ENCODE data around the gene PLD6.

Gene PLD6

GRCh38 chr17:17223736-17224135 is 17.6 kb upstream of the PLD6 start:
- Histone ChIP-seq H3K4me3 (ENCODE audit: low read depth, low read length) (no peak overlapping the region), H3K36me3 (peaks cover 84% of the 10 kb centered on the region), H3K9me3 (ENCODE audit: severe bottlenecking) (no peaks in the 10 kb centered on the region), H3K27ac (peak overlapping the region; percentile 89), H3K27me3 (ENCODE audit: insufficient read depth, low read depth, severe bottlenecking) (no peaks in the 10 kb centered on the region)
- no peak for DNase-seq
- no peak for TF ChIP-seq CTCF (IDR thresholded peaks at IDR 0.05; ENCODE audit: low read depth, low read length)

- Histone ChIP-seq H3K36me3 (peaks cover 87% of the 10 kb centered on the region), H3K4me3 (ENCODE audit: low read depth, low read length) (no peak overlapping the region), H3K27me3 (ENCODE audit: insufficient read depth, low read depth, severe bottlenecking) (no peaks in the 10 kb centered on the region), H3K9me3 (ENCODE audit: severe bottlenecking) (no peaks in the 10 kb centered on the region), H3K27ac (no peak overlapping the region; the same call in 1 of the 2 replicates)
- TF ChIP-seq CTCF (IDR thresholded peaks at IDR 0.05; ENCODE audit: low read depth, low read length), result no peak
- no peak for DNase-seq
Measured at GRCh38 chr17:17221329-17221728, 15.2 kb upstream of the PLD6 start.

GRCh38 chr17:17220529-17220928 is 14.4 kb upstream of the PLD6 start:
- Histone ChIP-seq H3K36me3 (peaks cover 86% of the 10 kb centered on the region), H3K27ac (no peak overlapping the region; the same call in 1 of the 2 replicates)

GRCh38 chr17:17217995-17218394 is 11.9 kb upstream of the PLD6 start:
- no peak overlapping the region for H3K27ac ChIP-seq
- H3K27me3 ChIP-seq (ENCODE audit: insufficient read depth, low read depth, severe bottlenecking), result no peaks in the 10 kb centered on the region
- no peak for TF ChIP-seq CTCF (IDR thresholded peaks at IDR 0.05; ENCODE audit: low read depth, low read length)
- H3K4me3 ChIP-seq (ENCODE audit: low read depth, low read length), result no peak overlapping the region
- H3K36me3 ChIP-seq, result peaks cover 82% of the 10 kb centered on the region
- DNase-seq, result no peak
- no peaks in the 10 kb centered on the region for H3K9me3 ChIP-seq (ENCODE audit: severe bottlenecking)

More at GRCh38 chr17:17220529-17220928, 14.4 kb upstream of the PLD6 start:
- Histone ChIP-seq H3K27me3 (ENCODE audit: insufficient read depth, low read depth, severe bottlenecking) (no peaks in the 10 kb centered on the region), H3K4me3 (ENCODE audit: low read depth, low read length) (no peak overlapping the region), H3K9me3 (ENCODE audit: severe bottlenecking) (no peaks in the 10 kb centered on the region)
- no peak for DNase-seq
- no peak for TF ChIP-seq CTCF (IDR thresholded peaks at IDR 0.05; ENCODE audit: low read depth, low read length)

GRCh38 chr17:17216776-17217175 is 10.6 kb upstream of the PLD6 start:
- Histone ChIP-seq H3K36me3 (peaks cover 85% of the 10 kb centered on the region), H3K27ac (no peak overlapping the region), H3K27me3 (ENCODE audit: insufficient read depth, low read depth, severe bottlenecking) (no peaks in the 10 kb centered on the region), H3K9me3 (ENCODE audit: severe bottlenecking) (no peaks in the 10 kb centered on the region), H3K4me3 (ENCODE audit: low read depth, low read length) (no peak overlapping the region)
- TF ChIP-seq CTCF (IDR thresholded peaks at IDR 0.05; ENCODE audit: low read depth, low read length), result peak; percentile 23; the same call in 1 of the 2 replicates
- DNase-seq, result no peak

GRCh38 chr17:17216236-17216635 is 10.1 kb upstream of the PLD6 start:
- no peaks in the 10 kb centered on the region for H3K9me3 ChIP-seq (ENCODE audit: severe bottlenecking)
- H3K36me3 ChIP-seq, result peaks cover 81% of the 10 kb centered on the region
- no peak overlapping the region for H3K4me3 ChIP-seq (ENCODE audit: low read depth, low read length)
- DNase-seq, result no peak
- H3K27me3 ChIP-seq (ENCODE audit: insufficient read depth, low read depth, severe bottlenecking), result no peaks in the 10 kb centered on the region
- no peak for TF ChIP-seq CTCF (IDR thresholded peaks at IDR 0.05; ENCODE audit: low read depth, low read length)
- H3K27ac ChIP-seq, result no peak overlapping the region

All from WERI-Rb-1 (cell line).